Mesothelial cell of epicardium (in vitro differentiated cells): Measurements from ENCODE around the gene RP9. TPM values are rescaled to one million over a fixed set of nuclear protein-coding genes. Genes with fewer than 3 reads are reported as not detected.

Experiments used
- DNase-seq, 2 experiments: peaks; one replicate each; pipeline ENCODE4 v3.0.0; 2021; ENCODE audit warnings: low spot score in 2 of 2; ENCODE audit not compliant: unreplicated experiment in 2 of 2
- H3K27ac Mint-ChIP-seq: 2 replicates; pipeline ENCODE4 v1.8.0; 2021; ENCODE audit warnings: mixed read lengths
- H3K27me3 Mint-ChIP-seq: 2 replicates; pipeline ENCODE4 v1.8.0; 2021; ENCODE audit warnings: low read depth, mixed read lengths
- H3K36me3 Mint-ChIP-seq: 2 replicates; pipeline ENCODE4 v1.8.0; 2021; ENCODE audit warnings: mixed read lengths
- H3K4me1 Mint-ChIP-seq: 2 replicates; pipeline ENCODE4 v1.8.0; 2021; ENCODE audit warnings: mixed read lengths
- H3K4me3 Mint-ChIP-seq: 2 replicates; pipeline ENCODE4 v1.8.0; 2021; ENCODE audit warnings: mild to moderate bottlenecking, moderate library complexity, mixed read lengths
- H3K9me3 Mint-ChIP-seq: 2 replicates; pipeline ENCODE4 v1.8.0; 2021; ENCODE audit warnings: mixed read lengths
- CTCF ChIP-seq: fragments of 200-600 bp; sonication (generic); IDR thresholded peaks from one replicate; pipeline ENCODE4 v1.5.0; 2021; ENCODE audit warnings: antibody characterized with exemption; ENCODE audit not compliant: unreplicated experiment
- total RNA-seq: library from RNA; stranded (reverse); gene quantifications from 3 replicates; pipeline ENCODE4 v1.2.1, GENCODE V29; 2021

RP9 gene
- total RNA-seq, 1 donor from 2014 or later = 20.3 TPM

- Mint-ChIP-seq H3K9me3 (peaks cover 33% of the 10 kb centered on the region), H3K4me1 (peaks cover 5% of the 10 kb centered on the region), H3K36me3 (no peaks in the 10 kb centered on the region), H3K4me3 (no peak overlapping the region), H3K27me3 (peaks cover 20% of the 10 kb centered on the region), H3K27ac (peak overlapping the region; percentile 47)
- DNase-seq = no peak
- TF ChIP-seq CTCF = no peak
Observed at GRCh38 chr7:33072471-33072870, 36.7 kb downstream of the RP9 start.

DNA sequence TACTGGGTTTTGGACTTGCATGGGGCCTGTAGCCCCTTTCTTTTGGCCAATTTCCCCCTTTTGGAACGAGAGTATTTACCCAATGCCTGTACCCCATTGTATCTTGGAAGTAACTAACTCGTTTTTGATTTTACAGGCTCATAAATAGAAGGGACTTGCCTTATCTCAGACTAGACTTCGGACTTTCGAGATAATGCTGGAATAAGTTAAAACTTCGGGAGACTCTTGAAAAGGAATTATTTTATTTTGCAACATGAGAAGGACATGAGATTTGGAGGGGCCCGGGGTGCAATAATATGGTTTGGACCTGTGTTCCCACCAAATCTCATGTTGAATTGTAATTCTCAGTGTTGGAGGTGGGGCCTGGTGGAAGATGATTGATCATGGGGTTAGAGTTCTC is 38.4 kb downstream of the RP9 start:
- no peak overlapping the region for H3K4me3 Mint-ChIP-seq
- peaks cover 46% of the 10 kb centered on the region for H3K9me3 Mint-ChIP-seq
- peaks cover 11% of the 10 kb centered on the region for H3K27me3 Mint-ChIP-seq
- no peak for DNase-seq
- H3K27ac Mint-ChIP-seq = no peak overlapping the region
- H3K36me3 Mint-ChIP-seq = peaks cover 8% of the 10 kb centered on the region
- peaks cover 5% of the 10 kb centered on the region for H3K4me1 Mint-ChIP-seq
- TF ChIP-seq CTCF = no peak

- no peak overlapping the region for H3K27ac Mint-ChIP-seq
Observed at GRCh38 chr7:33070277-33070676, 38.9 kb downstream of the RP9 start.

GRCh38 chr7:33067921-33068320 is 41.3 kb downstream of the RP9 start:
- H3K9me3 Mint-ChIP-seq = peaks cover 58% of the 10 kb centered on the region
- no peak overlapping the region for H3K27ac Mint-ChIP-seq
- DNase-seq = no peak
- no peaks in the 10 kb centered on the region for H3K27me3 Mint-ChIP-seq
- H3K4me1 Mint-ChIP-seq = peaks cover 13% of the 10 kb centered on the region
- H3K36me3 Mint-ChIP-seq = peaks cover 19% of the 10 kb centered on the region
- no peak overlapping the region for H3K4me3 Mint-ChIP-seq
- no peak for TF ChIP-seq CTCF

More at GRCh38 chr7:33070277-33070676, 38.9 kb downstream of the RP9 start:
- Mint-ChIP-seq H3K36me3 (peaks cover 11% of the 10 kb centered on the region), H3K9me3 (peaks cover 48% of the 10 kb centered on the region), H3K4me3 (no peak overlapping the region), H3K4me1 (peaks cover 5% of the 10 kb centered on the region), H3K27me3 (peaks cover 7% of the 10 kb centered on the region)
- no peak for DNase-seq
- TF ChIP-seq CTCF = no peak

DNA sequence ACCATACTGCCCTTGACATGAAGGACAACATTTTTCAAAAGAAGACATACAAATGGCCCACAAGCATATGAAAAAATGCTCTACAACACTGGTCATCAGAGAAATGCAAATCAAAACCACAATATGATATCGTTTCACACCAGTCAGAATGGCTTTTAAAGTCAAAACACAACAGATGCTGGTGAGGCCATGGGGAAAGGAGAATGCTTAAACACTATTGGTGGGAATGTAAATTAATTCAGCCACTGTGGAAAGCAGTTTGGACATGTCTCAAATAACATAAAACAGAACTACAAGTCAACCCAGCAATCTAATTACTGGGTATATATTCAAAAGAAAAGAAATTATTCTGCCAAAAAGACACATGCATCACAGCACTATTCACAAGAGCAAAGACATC is 42.4 kb downstream of the RP9 start:
- DNase-seq = no peak
- Mint-ChIP-seq H3K27me3 (no peaks in the 10 kb centered on the region), H3K9me3 (peaks cover 57% of the 10 kb centered on the region), H3K27ac (no peak overlapping the region), H3K4me1 (peaks cover 12% of the 10 kb centered on the region), H3K4me3 (no peak overlapping the region), H3K36me3 (peaks cover 19% of the 10 kb centered on the region)
- TF ChIP-seq CTCF = no peak

DNA sequence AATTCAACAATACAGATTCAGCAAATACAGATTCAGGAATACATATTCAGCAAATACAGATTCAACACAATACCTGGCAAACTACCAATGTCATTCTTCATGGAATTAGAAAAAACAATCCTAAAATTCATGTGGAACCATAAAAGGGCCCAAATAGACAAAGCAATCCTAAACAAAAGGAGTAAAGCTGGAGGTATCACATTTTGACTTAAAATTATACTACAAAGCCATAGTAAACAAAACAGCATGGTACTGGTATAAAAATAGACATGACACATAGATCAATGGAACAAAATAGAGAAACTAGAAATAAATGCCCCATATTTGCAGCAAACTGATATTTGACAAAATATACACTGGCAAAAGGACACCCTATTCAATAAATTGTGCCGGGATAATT is 43.2 kb downstream of the RP9 start:
- peaks cover 18% of the 10 kb centered on the region for H3K4me1 Mint-ChIP-seq
- no peak overlapping the region for H3K27ac Mint-ChIP-seq
- H3K4me3 Mint-ChIP-seq = no peak overlapping the region
- H3K36me3 Mint-ChIP-seq = peaks cover 19% of the 10 kb centered on the region
- H3K9me3 Mint-ChIP-seq = peaks cover 49% of the 10 kb centered on the region
- no peaks in the 10 kb centered on the region for H3K27me3 Mint-ChIP-seq
- TF ChIP-seq CTCF = no peak
- DNase-seq = no peak
